ENCODE measurements around the gene ADAM12. TPM values are rescaled to one million over a fixed set of nuclear protein-coding genes. Genes with fewer than 3 reads are reported as not detected.
A peak's percentile ranks its signal among the peaks of the same experiment; 100 is the strongest.

ADAM12 gene
- total and polyA plus RNA-seq, 2 experiments from 2014 or later: 0.13 to 0.87 TPM

GRCh38 chr10:126278851-126279250 lies 109.4 kb downstream of the ADAM12 start (continued):
- TF ChIP-seq ZNF462 (CRISPR knock-in tag; IDR thresholded peaks at IDR 0.05): no peak
- no peak for TF ChIP-seq JUNB (IDR thresholded peaks at IDR 0.05; ENCODE audit: unreplicated experiment)

GRCh38 chr10:126277181-126277580 lies 111.1 kb downstream of the ADAM12 start:
- Histone ChIP-seq H3K9me2 (ENCODE audit: insufficient read depth) (peaks cover 6% of the 10 kb centered on the region; the same call in 1 of the 2 replicates), H3K36me3 (ENCODE audit: insufficient read depth) (no peaks in the 10 kb centered on the region), H3K79me2 (replicated peaks; ENCODE audit: insufficient read depth) (no peaks in the 10 kb centered on the region), H3F3A (replicated peaks; ENCODE audit: low read depth) (no peaks in the 10 kb centered on the region), H3K4me3 (no peak overlapping the region), H3K4me2 (no peak overlapping the region), H4K20me1 (replicated peaks; ENCODE audit: insufficient read depth) (no peaks in the 10 kb centered on the region), H2AFZ (no peak overlapping the region), H3K4me1 (ENCODE audit: insufficient read depth) (no peaks in the 10 kb centered on the region), H3K27me3 (ENCODE audit: insufficient read depth) (no peaks in the 10 kb centered on the region), H3K27ac (ENCODE audit: low read depth) (no peak overlapping the region)
- peak; percentile 12 for DNase-seq (ENCODE audit: low spot score)
- no peak overlapping the region for H3K4me3 Mint-ChIP-seq
- peak; percentile 66 for ATAC-seq
- H3K36me3 Mint-ChIP-seq (ENCODE audit: low read depth): no peaks in the 10 kb centered on the region
- H3K9me3 Mint-ChIP-seq: no peaks in the 10 kb centered on the region
- H3K27ac Mint-ChIP-seq: no peak overlapping the region
- peaks cover 3% of the 10 kb centered on the region for H3K27me3 Mint-ChIP-seq (ENCODE audit: insufficient read depth, low read depth, poor library complexity)
- H3K4me1 Mint-ChIP-seq: peaks cover 24% of the 10 kb centered on the region
- TF ChIP-seq ETS1 (IDR thresholded peaks at IDR 0.05): no peak
- no peak for TF ChIP-seq JUNB (IDR thresholded peaks at IDR 0.05; ENCODE audit: unreplicated experiment)
- TF ChIP-seq STAT1 (IDR thresholded peaks at IDR 0.05; ENCODE audit: unreplicated experiment): no peak
- TF ChIP-seq ZNF331 (CRISPR knock-in tag; IDR thresholded peaks at IDR 0.05; ENCODE audit: low read depth): no peak
- TF ChIP-seq NANOG (IDR thresholded peaks at IDR 0.05; ENCODE audit: borderline replicate concordance): no peak
- no peak for TF ChIP-seq POLR2AphosphoS5 (IDR thresholded peaks at IDR 0.05; ENCODE audit: low read depth)
- no peak for TF ChIP-seq ZNF462 (CRISPR knock-in tag; IDR thresholded peaks at IDR 0.05)
- no peak for TF ChIP-seq EZH2 (IDR thresholded peaks at IDR 0.05; ENCODE audit: low read depth, unreplicated experiment)
- TF ChIP-seq EZH2phosphoT487 (IDR thresholded peaks at IDR 0.05; ENCODE audit: unreplicated experiment): no peak
- TF ChIP-seq CREB1 (CRISPR knock-in tag; IDR thresholded peaks at IDR 0.05; ENCODE audit: low read depth): no peak
